Karpas-422 (cell line): Measurements from ENCODE around the gene TP63. TPM values are rescaled to one million over a fixed set of nuclear protein-coding genes. Genes with fewer than 3 reads are reported as not detected.

Experiments
- DNase-seq: peaks from one replicate; pipeline ENCODE4 v3.0.0-alpha.2; 2015
- H2AFZ ChIP-seq: fragments of 200-600 bp; sonication (generic); 2 replicates; pipeline ENCODE4 v1.6.1; 2014; ENCODE audit warnings: antibody characterized with exemption, low read length, mixed read lengths
- H3K27ac ChIP-seq: fragments of 200-600 bp; sonication (generic); 2 replicates; pipeline ENCODE4 v1.5.1; 2014; ENCODE audit warnings: mild to moderate bottlenecking, low read length, moderate library complexity
- H3K27me3 ChIP-seq: fragments of 200-600 bp; sonication (generic); 2 replicates; pipeline ENCODE4 v1.6.1; 2014; ENCODE audit warnings: low read length, mixed read lengths
- H3K36me3 ChIP-seq: fragments of 200-600 bp; sonication (generic); 2 replicates; pipeline ENCODE4 v1.6.1; 2014; ENCODE audit warnings: low read length, mixed read lengths; ENCODE audit not compliant: insufficient read depth
- H3K4me1 ChIP-seq: fragments of 200-600 bp; sonication (generic); 2 replicates; pipeline ENCODE4 v1.6.1; 2014; ENCODE audit warnings: mild to moderate bottlenecking, low read length, mixed read lengths
- H3K4me2 ChIP-seq: fragments of 200-600 bp; sonication (generic); 2 replicates; pipeline ENCODE4 v1.6.1; 2014; ENCODE audit warnings: low read length, low read depth, mild to moderate bottlenecking; ENCODE audit not compliant: poor library complexity, severe bottlenecking
- H3K4me3 ChIP-seq: fragments of 200-600 bp; sonication (generic); 2 replicates; pipeline ENCODE4 v1.5.1; 2014; ENCODE audit warnings: mild to moderate bottlenecking, antibody characterized with exemption, low read length, mixed read lengths
- H3K79me2 ChIP-seq: fragments of 200-600 bp; sonication (generic); 2 replicates; pipeline ENCODE4 v1.6.1; 2014; ENCODE audit warnings: mild to moderate bottlenecking, low read length, mixed read lengths
- H3K9ac ChIP-seq: fragments of 200-600 bp; sonication (generic); 2 replicates; pipeline ENCODE4 v1.6.0; 2014; ENCODE audit warnings: low read length
- H3K9me2 ChIP-seq: fragments of 200-600 bp; sonication (generic), shearing (Covaris generic); replicated peaks from 2 replicates; pipeline ENCODE4 v1.6.0; 2014; ENCODE audit warnings: mild to moderate bottlenecking, low read length, moderate library complexity; ENCODE audit not compliant: insufficient read depth
- H3K9me3 ChIP-seq: fragments of 300-700, 200-600 bp; sonication (generic); 2 replicates; pipeline ENCODE4 v1.6.1; 2014; ENCODE audit warnings: low read length, mixed read lengths
- H4K20me1 ChIP-seq: fragments of 200-600 bp; sonication (generic); 2 replicates; pipeline ENCODE4 v1.6.1; 2014; ENCODE audit warnings: mild to moderate bottlenecking, antibody characterized with exemption, low read length, low read depth; ENCODE audit not compliant: insufficient read depth
- total RNA-seq: library from RNA; depleted of rRNA; stranded (reverse); fragments of >200 nt; shearing (Covaris generic); gene quantifications from 2 replicates; pipeline ENCODE4 v1.2.3, GENCODE V29; 2014; ENCODE audit warnings: low replicate concordance

Gene TP63
- total RNA-seq, 1 experiment from 2014 or later: not detected

GRCh38 chr3:189826566-189826965, 195.4 kb downstream of the TP63 start:
- no peak for DNase-seq
- H3K4me1 ChIP-seq: no peaks in the 10 kb centered on the region
- no peak overlapping the region for H3K4me2 ChIP-seq
- no peaks in the 10 kb centered on the region for H3K9me2 ChIP-seq
- H3K27ac ChIP-seq: no peak overlapping the region
- no peak overlapping the region for H3K9ac ChIP-seq
- no peaks in the 10 kb centered on the region for H3K79me2 ChIP-seq
- no peaks in the 10 kb centered on the region for H3K36me3 ChIP-seq
- no peaks in the 10 kb centered on the region for H3K9me3 ChIP-seq
- no peak overlapping the region for H2AFZ ChIP-seq
- no peak overlapping the region for H3K4me3 ChIP-seq
- 0 out of 2 replicates have a peak, but pooled peaks cover 4% of the 10 kb centered on the region for H3K27me3 ChIP-seq
- H4K20me1 ChIP-seq: no peaks in the 10 kb centered on the region

DNA sequence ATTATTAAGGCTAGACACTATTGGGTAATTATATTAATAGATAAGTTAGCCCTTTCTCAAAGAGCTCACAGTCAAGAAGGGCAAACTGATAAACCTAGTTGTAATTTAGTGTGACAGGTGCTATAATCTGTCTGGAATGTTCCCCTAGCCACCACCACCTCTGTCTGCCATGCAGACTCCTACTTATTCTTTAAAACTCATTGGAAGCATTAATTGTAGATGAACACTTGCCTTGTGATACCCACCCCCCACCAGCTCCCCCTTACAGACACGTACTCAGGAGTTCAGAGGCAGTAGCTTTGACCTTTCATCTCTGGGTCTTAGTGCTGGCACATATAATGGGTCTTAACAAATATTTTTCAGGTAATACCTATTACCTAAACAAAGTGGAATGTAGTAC, 195.9 kb downstream of the TP63 start:
- no peaks in the 10 kb centered on the region for H3K79me2 ChIP-seq
- H3K36me3 ChIP-seq: no peaks in the 10 kb centered on the region
- H3K9ac ChIP-seq: no peak overlapping the region
- no peak for DNase-seq
- H3K4me2 ChIP-seq: no peak overlapping the region
- H3K4me1 ChIP-seq: no peaks in the 10 kb centered on the region
- no peaks in the 10 kb centered on the region for H4K20me1 ChIP-seq
- H2AFZ ChIP-seq: no peak overlapping the region
- H3K9me2 ChIP-seq: no peaks in the 10 kb centered on the region
- H3K4me3 ChIP-seq: no peak overlapping the region
- H3K27me3 ChIP-seq: 0 out of 2 replicates have a peak, but pooled peaks cover 4% of the 10 kb centered on the region
- H3K9me3 ChIP-seq: no peaks in the 10 kb centered on the region
- H3K27ac ChIP-seq: no peak overlapping the region

DNA sequence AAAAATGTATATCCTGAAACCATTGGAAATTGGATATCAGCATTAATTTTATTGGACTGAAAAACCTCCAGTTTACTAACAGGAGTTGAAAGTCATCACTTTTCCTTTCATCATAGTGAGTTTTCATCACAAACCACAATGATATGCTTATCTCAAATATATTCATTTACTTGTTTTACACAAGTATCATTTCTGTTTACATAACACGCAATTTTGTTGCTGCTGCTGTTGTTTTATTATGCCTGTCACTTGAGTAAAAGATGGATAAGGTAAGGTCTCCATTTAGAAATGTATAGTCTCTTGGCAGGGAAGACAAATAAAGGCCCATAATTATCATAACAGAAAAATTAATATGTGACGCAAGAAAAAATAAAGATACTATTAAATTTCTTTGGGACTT, 199.2 kb downstream of the TP63 start:
- 0 out of 2 replicates have a peak, but pooled peaks cover 4% of the 10 kb centered on the region for H3K27me3 ChIP-seq
- H3K4me1 ChIP-seq: no peaks in the 10 kb centered on the region
- H3K9ac ChIP-seq: no peak overlapping the region
- H4K20me1 ChIP-seq: no peaks in the 10 kb centered on the region
- DNase-seq: no peak
- H3K4me3 ChIP-seq: no peak overlapping the region
- H3K9me3 ChIP-seq: no peaks in the 10 kb centered on the region
- no peak overlapping the region for H3K4me2 ChIP-seq
- H3K79me2 ChIP-seq: no peaks in the 10 kb centered on the region
- no peak overlapping the region for H3K27ac ChIP-seq
- no peaks in the 10 kb centered on the region for H3K9me2 ChIP-seq
- no peak overlapping the region for H2AFZ ChIP-seq
- H3K36me3 ChIP-seq: no peaks in the 10 kb centered on the region

DNA sequence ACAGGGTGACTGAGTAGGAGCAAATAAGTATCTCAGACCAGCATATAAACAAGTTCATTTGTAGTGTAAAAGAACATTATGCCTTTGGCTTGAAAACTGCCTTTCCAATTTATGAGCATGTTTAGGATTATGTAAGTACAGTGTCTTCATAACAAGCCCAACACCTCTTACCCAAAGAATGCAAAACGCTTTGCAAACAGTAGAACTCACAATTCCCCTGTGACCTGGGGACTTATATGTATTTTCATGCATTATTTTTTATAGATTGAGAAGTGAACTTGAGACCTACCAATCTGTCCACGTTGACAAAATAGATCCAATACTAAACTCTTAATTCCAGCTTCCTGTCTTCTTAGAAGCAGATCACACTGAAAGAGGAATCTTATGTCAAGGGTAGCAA, 202.1 kb downstream of the TP63 start:
- Histone ChIP-seq H4K20me1 (no peaks in the 10 kb centered on the region), H2AFZ (no peak overlapping the region), H3K9ac (no peak overlapping the region), H3K79me2 (no peaks in the 10 kb centered on the region), H3K4me3 (no peak overlapping the region), H3K9me3 (no peaks in the 10 kb centered on the region), H3K36me3 (no peaks in the 10 kb centered on the region), H3K9me2 (no peaks in the 10 kb centered on the region), H3K4me1 (no peaks in the 10 kb centered on the region), H3K27ac (no peak overlapping the region), H3K4me2 (no peak overlapping the region), H3K27me3 (0 out of 2 replicates have a peak, but pooled peaks cover 4% of the 10 kb centered on the region)
- DNase-seq: no peak

GRCh38 chr3:189833996-189834395, 202.8 kb downstream of the TP63 start:
- H3K4me2 ChIP-seq: no peak overlapping the region
- H3K27me3 ChIP-seq: no peaks in the 10 kb centered on the region
- no peak overlapping the region for H2AFZ ChIP-seq
- no peaks in the 10 kb centered on the region for H3K4me1 ChIP-seq
- no peaks in the 10 kb centered on the region for H3K79me2 ChIP-seq
- no peak overlapping the region for H3K27ac ChIP-seq
- no peak overlapping the region for H3K4me3 ChIP-seq
- H3K36me3 ChIP-seq: no peaks in the 10 kb centered on the region
- no peaks in the 10 kb centered on the region for H4K20me1 ChIP-seq
- H3K9me3 ChIP-seq: no peaks in the 10 kb centered on the region
- DNase-seq: no peak
- no peaks in the 10 kb centered on the region for H3K9me2 ChIP-seq
- H3K9ac ChIP-seq: no peak overlapping the region

DNA sequence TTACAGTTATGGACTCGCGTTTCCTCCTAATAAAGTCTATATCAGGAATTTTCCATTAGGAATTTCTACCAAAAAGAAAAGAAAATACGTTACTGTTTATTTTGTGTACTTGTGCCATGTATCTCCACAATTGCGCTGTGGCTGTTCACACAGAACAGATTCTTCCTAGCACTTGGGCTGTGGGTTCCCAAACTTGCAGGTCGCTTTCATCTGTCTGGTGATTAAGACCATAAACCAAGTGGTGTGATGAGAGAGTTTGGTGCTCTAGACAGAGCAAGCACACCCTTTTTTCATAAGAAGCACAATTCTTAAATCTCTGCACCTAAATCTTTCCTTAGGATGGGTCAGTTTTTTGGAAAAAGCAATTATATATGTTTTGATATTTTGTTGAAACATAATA, 203.3 kb downstream of the TP63 start:
- no peaks in the 10 kb centered on the region for H4K20me1 ChIP-seq
- H3K4me2 ChIP-seq: no peak overlapping the region
- DNase-seq: no peak
- H2AFZ ChIP-seq: no peak overlapping the region
- H3K36me3 ChIP-seq: no peaks in the 10 kb centered on the region
- H3K4me3 ChIP-seq: no peak overlapping the region
- H3K27me3 ChIP-seq: no peaks in the 10 kb centered on the region
- H3K9ac ChIP-seq: no peak overlapping the region
- H3K9me3 ChIP-seq: no peaks in the 10 kb centered on the region
- H3K4me1 ChIP-seq: no peaks in the 10 kb centered on the region
- no peaks in the 10 kb centered on the region for H3K9me2 ChIP-seq
- H3K79me2 ChIP-seq: no peaks in the 10 kb centered on the region
- no peak overlapping the region for H3K27ac ChIP-seq

DNA sequence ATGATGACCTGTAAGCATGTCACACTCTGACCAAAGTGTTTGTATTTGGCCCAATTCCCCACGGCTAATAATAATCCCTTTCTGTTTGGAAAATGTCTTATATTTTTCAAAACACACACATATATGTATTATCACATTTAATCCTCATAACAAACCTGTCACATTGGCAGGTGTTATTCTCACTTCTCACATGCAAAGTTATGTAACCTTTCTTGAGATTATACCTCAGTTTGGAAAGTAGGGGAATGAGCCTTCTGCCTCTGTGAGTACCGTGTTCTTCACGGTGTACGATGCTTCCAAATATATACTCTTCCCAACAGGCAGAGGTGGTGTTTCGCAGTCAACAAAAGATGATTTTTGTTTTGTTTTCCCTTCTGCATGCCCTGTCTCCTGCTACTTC, 205.6 kb downstream of the TP63 start:
- Histone ChIP-seq H3K4me2 (no peak overlapping the region), H3K27me3 (no peaks in the 10 kb centered on the region), H4K20me1 (no peaks in the 10 kb centered on the region), H3K9me3 (no peaks in the 10 kb centered on the region), H3K9me2 (no peaks in the 10 kb centered on the region), H3K27ac (no peak overlapping the region), H2AFZ (no peak overlapping the region), H3K79me2 (no peaks in the 10 kb centered on the region), H3K36me3 (no peaks in the 10 kb centered on the region), H3K4me3 (no peak overlapping the region), H3K9ac (no peak overlapping the region), H3K4me1 (no peaks in the 10 kb centered on the region)
- DNase-seq: no peak

DNA sequence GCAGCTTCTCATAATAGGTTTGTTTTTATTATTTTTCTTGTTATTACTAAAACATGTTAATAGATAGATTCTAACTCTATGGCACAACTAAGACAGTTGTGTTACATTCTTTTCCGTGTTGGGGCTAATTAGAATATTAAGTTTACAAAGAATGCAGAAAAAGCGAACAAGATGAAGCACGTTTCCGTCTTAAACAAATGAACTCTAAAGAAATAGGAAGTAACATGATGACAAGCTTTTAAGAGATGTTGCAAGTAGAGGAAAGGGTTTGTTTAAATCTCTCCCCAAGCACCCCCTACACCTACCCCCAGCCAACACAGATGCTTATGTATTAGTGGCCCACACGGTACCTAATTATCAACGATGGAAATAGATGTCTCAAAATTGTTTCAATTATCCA, 207.1 kb downstream of the TP63 start:
- Histone ChIP-seq H3K4me1 (no peaks in the 10 kb centered on the region), H3K4me3 (no peak overlapping the region), H3K79me2 (no peaks in the 10 kb centered on the region), H3K9me3 (no peaks in the 10 kb centered on the region), H3K4me2 (no peak overlapping the region), H3K9me2 (no peaks in the 10 kb centered on the region), H2AFZ (no peak overlapping the region), H3K9ac (no peak overlapping the region), H3K27me3 (no peaks in the 10 kb centered on the region), H4K20me1 (no peaks in the 10 kb centered on the region), H3K36me3 (no peaks in the 10 kb centered on the region), H3K27ac (no peak overlapping the region)
- DNase-seq: no peak

DNA sequence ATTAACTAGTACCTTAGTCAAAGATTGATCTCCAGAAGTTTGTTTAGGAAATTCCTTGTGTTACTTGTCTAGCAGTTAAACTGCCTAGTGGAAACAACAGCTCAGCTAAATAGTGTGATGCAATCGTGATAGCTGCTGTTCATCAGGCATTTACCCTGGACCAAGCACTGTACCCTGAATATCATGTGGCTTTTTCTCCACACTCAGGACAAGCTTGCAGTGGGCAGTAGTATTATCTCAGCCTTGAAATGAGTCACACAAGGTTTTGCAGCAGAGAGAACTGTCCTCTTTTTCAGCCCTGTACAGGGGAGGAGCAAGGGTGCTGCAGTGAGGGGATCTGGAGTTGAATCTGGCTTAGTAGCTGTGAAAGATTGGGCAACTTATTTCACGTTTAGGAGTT, 208.4 kb downstream of the TP63 start:
- no peaks in the 10 kb centered on the region for H3K9me2 ChIP-seq
- H3K79me2 ChIP-seq: no peaks in the 10 kb centered on the region
- H3K9me3 ChIP-seq: no peaks in the 10 kb centered on the region
- no peaks in the 10 kb centered on the region for H4K20me1 ChIP-seq
- no peaks in the 10 kb centered on the region for H3K27me3 ChIP-seq
- no peaks in the 10 kb centered on the region for H3K36me3 ChIP-seq
- no peak overlapping the region for H3K4me2 ChIP-seq
- no peak overlapping the region for H2AFZ ChIP-seq
- H3K4me3 ChIP-seq: no peak overlapping the region
- no peak for DNase-seq
- no peak overlapping the region for H3K27ac ChIP-seq
- no peak overlapping the region for H3K9ac ChIP-seq
- H3K4me1 ChIP-seq: no peaks in the 10 kb centered on the region
